Neural cell (in vitro differentiated cells): Measurements from ENCODE around the gene IQCM. TPM values are rescaled to one million over a fixed set of nuclear protein-coding genes. Genes with fewer than 3 reads are reported as not detected.

ENCODE experiments used
- H2AFZ ChIP-seq: fragments of 200-600, 300-800 bp; sonication (generic), shearing (Covaris generic); 2 replicates; pipeline ENCODE4 v1.6.0; 2014; ENCODE audit warnings: low read depth, mild to moderate bottlenecking, antibody characterized with exemption, low read length, moderate library complexity
- H3F3A ChIP-seq: fragments of 200-600 bp; shearing (Covaris generic); 2 replicates; pipeline ENCODE4 v1.6.1; 2016; ENCODE audit warnings: mild to moderate bottlenecking, moderate library complexity, mixed read lengths, antibody characterized with exemption, low read length; ENCODE audit not compliant: insufficient read depth, poor library complexity, severe bottlenecking
- H3K27ac ChIP-seq: fragments of 200-600, 300-800 bp; sonication (generic), shearing (Covaris generic); 2 replicates; pipeline ENCODE4 v1.5.1; 2014; ENCODE audit warnings: mild to moderate bottlenecking, low read length, moderate library complexity
- H3K27me3 ChIP-seq: fragments of 300-800, 200-600 bp; sonication (generic), shearing (Covaris generic); 2 replicates; pipeline ENCODE4 v1.6.0; 2014; ENCODE audit warnings: mild to moderate bottlenecking, low read depth, low read length, moderate library complexity; ENCODE audit not compliant: insufficient read depth
- H3K36me3 ChIP-seq: fragments of 300-800, 200-600 bp; sonication (generic), shearing (Covaris generic); 2 replicates; pipeline ENCODE4 v1.5.1; 2014; ENCODE audit warnings: mild to moderate bottlenecking, antibody characterized with exemption, low read length, moderate library complexity; ENCODE audit not compliant: insufficient read depth
- H3K4me2 ChIP-seq: fragments of 300-800, 200-600 bp; sonication (generic), shearing (Covaris generic); 2 replicates; pipeline ENCODE4 v1.6.0; 2014; ENCODE audit warnings: mild to moderate bottlenecking, low read length
- H3K4me3 ChIP-seq: fragments of 300-800, 200-600 bp; sonication (generic), shearing (Covaris generic); 2 replicates; pipeline ENCODE4 v1.5.1; 2014; ENCODE audit warnings: mild to moderate bottlenecking, low read length, moderate library complexity
- H3K79me2 ChIP-seq: fragments of 200-600 bp; shearing (Covaris generic); replicated peaks from 2 replicates; pipeline ENCODE4 v1.6.0; 2014; ENCODE audit warnings: mild to moderate bottlenecking, low read length, moderate library complexity; ENCODE audit not compliant: insufficient read depth
- H3K9ac ChIP-seq: fragments of 300-800, 200-600 bp; sonication (generic), shearing (Covaris generic); 2 replicates; pipeline ENCODE4 v1.6.1; 2016; ENCODE audit warnings: mild to moderate bottlenecking, low read length, mixed read lengths
- H3K9me2 ChIP-seq: fragments of 200-600 bp; shearing (Covaris generic); 2 replicates; pipeline ENCODE4 v1.6.1; 2016; ENCODE audit warnings: mild to moderate bottlenecking, low read length, mixed read lengths; ENCODE audit not compliant: insufficient read depth
- H3K9me3 ChIP-seq: fragments of 200-600, 300-800 bp; sonication (generic), shearing (Covaris generic); 2 replicates; pipeline ENCODE4 v1.6.1; 2016; ENCODE audit warnings: mild to moderate bottlenecking, mixed run types, low read length, moderate library complexity, mixed read lengths
- H4K20me1 ChIP-seq: fragments of 200-600 bp; shearing (Covaris generic); 2 replicates; pipeline ENCODE4 v1.6.1; 2016; ENCODE audit warnings: mild to moderate bottlenecking, mixed run types; ENCODE audit not compliant: insufficient read depth
- EP300 ChIP-seq: fragments of 450-650 bp; conservative IDR thresholded peaks from 2 replicates; pipeline ENCODE4 v1.6.1; 2014; ENCODE audit warnings: antibody characterized with exemption, mild to moderate bottlenecking, moderate library complexity; ENCODE audit not compliant: poor library complexity, severe bottlenecking
- EZH2 ChIP-seq: fragments of 200-600, 300-800 bp; shearing (Covaris generic), sonication (generic); IDR thresholded peaks from 2 replicates; pipeline ENCODE4 v1.6.1; 2014; ENCODE audit warnings: antibody characterized with exemption, low read length, borderline replicate concordance, mild to moderate bottlenecking; ENCODE audit not compliant: insufficient read depth, poor library complexity, severe bottlenecking
- MXI1 ChIP-seq: fragments of 450-650 bp; conservative IDR thresholded peaks from 2 replicates; pipeline ENCODE4 v1.6.1; 2014; ENCODE audit warnings: antibody characterized with exemption, mild to moderate bottlenecking; ENCODE audit not compliant: poor library complexity, severe bottlenecking
- POLR2AphosphoS5 ChIP-seq: IDR thresholded peaks from 2 replicates; pipeline ENCODE4 v1.6.1; 2012
- RAD21 ChIP-seq: fragments of 450-650 bp; conservative IDR thresholded peaks from 2 replicates; pipeline ENCODE4 v1.6.1; 2014; ENCODE audit warnings: antibody characterized with exemption, mild to moderate bottlenecking, moderate library complexity
- REST ChIP-seq: IDR thresholded peaks from 2 replicates; pipeline ENCODE4 v1.6.1; 2012; ENCODE audit warnings: borderline replicate concordance
- SMC3 ChIP-seq: fragments of 450-650 bp; conservative IDR thresholded peaks from 2 replicates; pipeline ENCODE4 v1.6.1; 2014; ENCODE audit warnings: antibody characterized with exemption, mild to moderate bottlenecking, moderate library complexity; ENCODE audit not compliant: poor library complexity
- TAF1 ChIP-seq: IDR thresholded peaks from 2 replicates; pipeline ENCODE4 v1.6.1; 2012; ENCODE audit warnings: low read depth
- polyA plus RNA-seq: library from polyadenylated mRNA; depleted of rRNA; stranded (reverse); fragments of >200 nt; gene quantifications from 2 replicates; pipeline ENCODE4 v1.2.3, GENCODE V29; 2014
- TF ChIP-seq, protein P1 (sequence below): fragments of 450-650 bp; IDR thresholded peaks from 2 replicates; pipeline ENCODE4 v1.5.1; 2014; ENCODE audit warnings: antibody characterized with exemption, mild to moderate bottlenecking, moderate library complexity; ENCODE audit not compliant: poor library complexity, severe bottlenecking

IQCM gene
- polyA plus RNA-seq, 1 donor from 2014 or later, result not detected

DNA sequence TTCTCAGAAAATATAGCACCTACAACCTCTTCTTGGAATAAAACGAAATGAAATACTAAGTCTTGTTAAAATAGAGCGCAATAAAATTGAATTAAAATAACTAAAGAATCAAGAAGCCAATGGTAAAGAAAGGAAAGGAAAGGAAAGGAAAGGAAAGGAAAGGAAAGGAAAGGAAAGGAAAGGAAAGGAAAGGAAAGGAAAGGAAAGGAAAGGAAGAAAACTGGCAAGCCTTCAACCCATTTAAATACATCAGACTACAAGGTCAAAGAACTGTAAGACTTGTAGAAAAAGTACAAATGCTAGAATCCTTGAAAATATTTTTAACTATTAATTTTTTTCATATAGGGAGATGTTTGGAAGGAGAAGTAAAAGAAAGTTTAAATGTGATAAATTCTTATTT lies 372.1 kb downstream of the IQCM start:
- Histone ChIP-seq H3K9me3 (no peaks in the 10 kb centered on the region), H3K4me3 (no peak overlapping the region), H4K20me1 (no peaks in the 10 kb centered on the region), H3K27ac (no peak overlapping the region), H2AFZ (no peak overlapping the region), H3K27me3 (no peaks in the 10 kb centered on the region), H3K36me3 (no peaks in the 10 kb centered on the region), H3K79me2 (no peaks in the 10 kb centered on the region), H3F3A (no peaks in the 10 kb centered on the region), H3K9ac (no peak overlapping the region), H3K4me2 (no peak overlapping the region), H3K9me2 (no peaks in the 10 kb centered on the region)
- TF ChIP-seq RAD21 (no peak), POLR2AphosphoS5 (no peak), SMC3 (no peak), EP300 (no peak), TAF1 (no peak), EZH2 (no peak), MXI1 (no peak), REST (no peak)
- TF ChIP-seq, protein P1, sequence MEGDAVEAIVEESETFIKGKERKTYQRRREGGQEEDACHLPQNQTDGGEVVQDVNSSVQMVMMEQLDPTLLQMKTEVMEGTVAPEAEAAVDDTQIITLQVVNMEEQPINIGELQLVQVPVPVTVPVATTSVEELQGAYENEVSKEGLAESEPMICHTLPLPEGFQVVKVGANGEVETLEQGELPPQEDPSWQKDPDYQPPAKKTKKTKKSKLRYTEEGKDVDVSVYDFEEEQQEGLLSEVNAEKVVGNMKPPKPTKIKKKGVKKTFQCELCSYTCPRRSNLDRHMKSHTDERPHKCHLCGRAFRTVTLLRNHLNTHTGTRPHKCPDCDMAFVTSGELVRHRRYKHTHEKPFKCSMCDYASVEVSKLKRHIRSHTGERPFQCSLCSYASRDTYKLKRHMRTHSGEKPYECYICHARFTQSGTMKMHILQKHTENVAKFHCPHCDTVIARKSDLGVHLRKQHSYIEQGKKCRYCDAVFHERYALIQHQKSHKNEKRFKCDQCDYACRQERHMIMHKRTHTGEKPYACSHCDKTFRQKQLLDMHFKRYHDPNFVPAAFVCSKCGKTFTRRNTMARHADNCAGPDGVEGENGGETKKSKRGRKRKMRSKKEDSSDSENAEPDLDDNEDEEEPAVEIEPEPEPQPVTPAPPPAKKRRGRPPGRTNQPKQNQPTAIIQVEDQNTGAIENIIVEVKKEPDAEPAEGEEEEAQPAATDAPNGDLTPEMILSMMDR, result no peak

DNA sequence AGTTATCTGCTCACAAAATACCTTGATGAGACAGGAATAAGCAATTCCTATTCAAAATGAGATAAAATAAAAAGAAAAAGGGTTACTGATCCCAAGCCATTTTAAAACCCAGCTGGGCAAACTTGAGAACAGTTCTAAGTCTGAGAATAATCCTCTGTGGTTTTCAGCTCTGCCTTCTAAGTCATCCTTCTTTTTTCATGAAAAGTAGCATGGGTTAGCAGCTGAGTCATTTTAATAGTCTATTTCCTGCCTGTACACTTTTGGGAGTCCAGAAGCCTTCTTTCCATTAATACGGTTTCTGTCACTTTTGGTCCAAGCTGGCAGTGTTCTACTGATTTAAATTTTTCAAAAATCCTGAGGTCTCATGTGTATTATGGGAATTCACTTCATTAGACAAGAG lies 374.3 kb downstream of the IQCM start:
- no peak overlapping the region for H3K9ac ChIP-seq
- no peaks in the 10 kb centered on the region for H3K36me3 ChIP-seq
- H3K27me3 ChIP-seq, result no peaks in the 10 kb centered on the region
- no peak overlapping the region for H3K4me3 ChIP-seq
- H4K20me1 ChIP-seq, result no peaks in the 10 kb centered on the region
- H3F3A ChIP-seq, result no peaks in the 10 kb centered on the region
- no peak overlapping the region for H3K4me2 ChIP-seq
- no peak overlapping the region for H3K27ac ChIP-seq
- H3K9me2 ChIP-seq, result no peaks in the 10 kb centered on the region
- H2AFZ ChIP-seq, result no peak overlapping the region
- TF ChIP-seq EZH2 (no peak), EP300 (no peak), POLR2AphosphoS5 (no peak), MXI1 (no peak), SMC3 (no peak), RAD21 (no peak), TAF1 (no peak), REST (no peak)
- TF ChIP-seq, protein P1, result no peak
- no peaks in the 10 kb centered on the region for H3K9me3 ChIP-seq
- no peaks in the 10 kb centered on the region for H3K79me2 ChIP-seq
